H9 (cell line): Measurements from ENCODE around the gene CHD9NB. TPM values are rescaled to one million over a fixed set of nuclear protein-coding genes. Genes with fewer than 3 reads are reported as not detected.

ENCODE experiments used
- DNase-seq: peaks from one replicate; pipeline ENCODE4 v3.0.0-alpha.2; 2017
- H2AFZ ChIP-seq: one replicate; pipeline ENCODE4 v1.6.1; 2013; ENCODE audit warnings: mild to moderate bottlenecking, low read length, control low read depth, moderate library complexity
- H2AK5ac ChIP-seq: 2 replicates; pipeline ENCODE4 v1.6.1; 2013; ENCODE audit warnings: low read length, control low read depth, mixed read lengths; ENCODE audit not compliant: insufficient read length
- H2BK120ac ChIP-seq: one replicate; pipeline ENCODE4 v1.6.1; 2013; ENCODE audit warnings: low read depth, mild to moderate bottlenecking, low read length, control low read depth, inconsistent platforms; ENCODE audit not compliant: poor library complexity, severe bottlenecking
- H2BK12ac ChIP-seq: 2 replicates; pipeline ENCODE4 v1.6.1; 2013; ENCODE audit warnings: low read length, control low read depth, mixed read lengths, low read depth; ENCODE audit not compliant: insufficient read length
- H2BK15ac ChIP-seq: 2 replicates; pipeline ENCODE4 v1.6.1; 2013; ENCODE audit warnings: low read depth, low read length, control low read depth
- H2BK20ac ChIP-seq: one replicate; pipeline ENCODE4 v1.6.1; 2013; ENCODE audit warnings: low read depth, mild to moderate bottlenecking, low read length, control low read depth, inconsistent platforms; ENCODE audit not compliant: poor library complexity, severe bottlenecking
- H2BK5ac ChIP-seq: 2 replicates; pipeline ENCODE4 v1.6.1; 2013; ENCODE audit warnings: low read length, control low read depth, mixed read lengths; ENCODE audit not compliant: insufficient read length
- H3K14ac ChIP-seq: 2 replicates; pipeline ENCODE4 v1.6.1; 2013; ENCODE audit warnings: low read length, control low read depth; ENCODE audit not compliant: insufficient read depth
- H3K18ac ChIP-seq: 2 replicates; pipeline ENCODE4 v1.6.1; 2013; ENCODE audit warnings: low read depth, mild to moderate bottlenecking, mixed read lengths, low read length, control low read depth; ENCODE audit not compliant: insufficient read length
- H3K23ac ChIP-seq: 2 replicates; pipeline ENCODE4 v1.6.1; 2013; ENCODE audit warnings: low read length, control low read depth, mixed read lengths, low read depth; ENCODE audit not compliant: insufficient read length
- H3K23me2 ChIP-seq: 2 replicates; pipeline ENCODE4 v1.6.1; 2013; ENCODE audit warnings: low read depth, mild to moderate bottlenecking, mixed read lengths, low read length, control low read depth; ENCODE audit not compliant: insufficient read length, poor library complexity, severe bottlenecking
- H3K27ac ChIP-seq: 2 replicates; pipeline ENCODE4 v1.5.1; 2013; ENCODE audit warnings: low read length, control low read depth, mixed read lengths, low read depth; ENCODE audit not compliant: insufficient read length
- H3K27me3 ChIP-seq: 2 replicates; pipeline ENCODE4 v1.6.1; 2013; ENCODE audit warnings: low read length, control low read depth, inconsistent platforms; ENCODE audit not compliant: insufficient read depth
- H3K4ac ChIP-seq: 2 replicates; pipeline ENCODE4 v1.6.1; 2013; ENCODE audit warnings: low read depth, mild to moderate bottlenecking, control low read depth, inconsistent platforms, low read length, moderate library complexity
- H3K4me1 ChIP-seq: 2 replicates; pipeline ENCODE4 v1.6.1; 2013; ENCODE audit warnings: low read length, control low read depth, inconsistent platforms; ENCODE audit not compliant: insufficient read depth
- H3K4me2 ChIP-seq: 2 replicates; pipeline ENCODE4 v1.6.1; 2013; ENCODE audit warnings: low read length, control low read depth, mixed read lengths; ENCODE audit not compliant: insufficient read length, insufficient read depth
- H3K56ac ChIP-seq: 2 replicates; pipeline ENCODE4 v1.6.1; 2013; ENCODE audit warnings: low read depth, mild to moderate bottlenecking, mixed read lengths, low read length, control low read depth; ENCODE audit not compliant: insufficient read length
- H3K79me1 ChIP-seq: 2 replicates; pipeline ENCODE4 v1.6.1; 2013; ENCODE audit warnings: low read depth, mild to moderate bottlenecking, moderate library complexity, low read length, control low read depth, inconsistent platforms; ENCODE audit not compliant: insufficient read depth, poor library complexity, severe bottlenecking
- H3K79me2 ChIP-seq: 2 replicates; pipeline ENCODE4 v1.6.1; 2013; ENCODE audit warnings: low read length, control low read depth, inconsistent platforms; ENCODE audit not compliant: insufficient read depth
- H3K9ac ChIP-seq: 2 replicates; pipeline ENCODE4 v1.6.1; 2013; ENCODE audit warnings: low read length, control low read depth, mixed read lengths; ENCODE audit not compliant: insufficient read length; ENCODE audit errors: extremely low read depth
- H3K9me3 ChIP-seq: one replicate; pipeline ENCODE4 v1.6.1; 2013; ENCODE audit warnings: low read depth, low read length, inconsistent platforms; ENCODE audit not compliant: control insufficient read depth
- H3T11ph ChIP-seq: one replicate; pipeline ENCODE4 v1.6.1; 2013; ENCODE audit warnings: mild to moderate bottlenecking, low read length, control low read depth, inconsistent platforms
- H4K20me1 ChIP-seq: one replicate; pipeline ENCODE4 v1.6.1; 2013; ENCODE audit not compliant: control insufficient read depth, insufficient read length, insufficient read depth
- H4K5ac ChIP-seq: 2 replicates; pipeline ENCODE4 v1.6.1; 2013; ENCODE audit warnings: low read depth, mild to moderate bottlenecking, mixed read lengths, low read length, control low read depth; ENCODE audit not compliant: insufficient read length
- H4K8ac ChIP-seq: replicated peaks from 2 replicates; pipeline ENCODE4 v1.6.1; 2013; ENCODE audit warnings: low read length, control low read depth, mixed read lengths, low read depth; ENCODE audit not compliant: insufficient read length
- H4K91ac ChIP-seq: 2 replicates; pipeline ENCODE4 v1.6.1; 2013; ENCODE audit warnings: low read depth, mild to moderate bottlenecking, moderate library complexity, mixed read lengths, low read length, control low read depth; ENCODE audit not compliant: insufficient read length
- H3K27ac Mint-ChIP-seq, 3 experiments: 2 replicates in 2 of 3; 3 replicates in 1 of 3; pipeline ENCODE4 v1.8.0; 2020 to 2021; ENCODE audit warnings: mixed read lengths in 3 of 3, mild to moderate bottlenecking in 1 of 3, moderate library complexity in 1 of 3
- H3K27me3 Mint-ChIP-seq: 2 replicates; pipeline ENCODE4 v1.8.0; 2021; ENCODE audit warnings: low read depth, mild to moderate bottlenecking, moderate library complexity, mixed read lengths
- H3K36me3 Mint-ChIP-seq, 3 experiments: 2 replicates in 2 of 3; 3 replicates in 1 of 3; pipeline ENCODE4 v1.8.0; 2020 to 2021; ENCODE audit warnings: low read depth in 3 of 3, mixed read lengths in 3 of 3; ENCODE audit not compliant: insufficient read depth in 1 of 3
- H3K4me1 Mint-ChIP-seq, 2 experiments: 2 replicates each; pipeline ENCODE4 v1.8.0; 2020; ENCODE audit warnings: mixed read lengths in 2 of 2
- H3K4me3 Mint-ChIP-seq, 2 experiments: 2 replicates in 1 of 2; 3 replicates in 1 of 2; pipeline ENCODE4 v1.8.0; 2020 to 2021; ENCODE audit warnings: mild to moderate bottlenecking in 2 of 2, mixed read lengths in 2 of 2, moderate library complexity in 1 of 2
- H3K9me3 Mint-ChIP-seq, 2 experiments: 2 replicates in 1 of 2; 3 replicates in 1 of 2; pipeline ENCODE4 v1.8.0; 2020; ENCODE audit warnings: mild to moderate bottlenecking in 2 of 2, mixed read lengths in 2 of 2, moderate library complexity in 1 of 2
- WGBS: extraction: QIAGEN DNeasy Blood & Tissue Kit; methylation state at CpG from one replicate; pipeline ENCODE4 v1.1.7; 2013; ENCODE audit warnings: missing lambda C conversion rate, low lambda C conversion rate, mixed read lengths; ENCODE audit not compliant: insufficient read length; ENCODE audit errors: extremely low coverage; 5-methylcytosine and 5-hydroxymethylcytosine counted together
- total RNA-seq: library from RNA; stranded (reverse); gene quantifications from 2 replicates; pipeline ENCODE4 v1.2.1, GENCODE V29; 2021
- TF ChIP-seq, protein P1 (sequence below): fragments of 200-600 bp; sonication (generic); conservative IDR thresholded peaks from 3 replicates; pipeline ENCODE4 v1.8.0; 2021; ENCODE audit warnings: antibody characterized with exemption, mild to moderate bottlenecking

CHD9NB gene
- total RNA-seq, 1 experiment from 2014 or later, result 3.3 TPM

DNA sequence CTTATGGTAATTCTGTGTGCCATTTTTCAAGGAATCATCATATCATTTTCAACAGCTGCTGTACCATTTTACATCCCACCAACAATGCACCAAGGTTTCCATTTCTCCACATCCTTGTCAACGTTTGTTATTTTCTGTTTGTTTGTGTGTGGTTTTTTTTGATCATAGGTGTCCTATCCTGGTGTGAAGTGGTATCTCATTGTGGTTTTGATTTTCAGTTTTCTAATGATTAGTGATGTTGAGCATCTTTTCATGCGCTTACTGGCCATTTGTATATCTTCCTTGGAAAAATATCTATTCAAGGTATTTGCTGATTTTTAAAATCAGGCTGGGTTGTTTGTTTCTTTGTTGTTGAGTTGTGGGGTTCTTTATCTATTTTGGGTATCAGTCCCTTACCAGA, 17.1 kb upstream of the CHD9NB start:
- peaks cover 20 to 37% (median 25%) of the 10 kb centered on the region in 3 experiments for H3K36me3 Mint-ChIP-seq
- no peak overlapping the region for H2AFZ ChIP-seq
- H3T11ph ChIP-seq, result no peak overlapping the region
- H2BK5ac ChIP-seq, result no peak overlapping the region
- H3K23me2 ChIP-seq, result no peaks in the 10 kb centered on the region
- H2AK5ac ChIP-seq, result no peak overlapping the region
- H3K4me2 ChIP-seq, result no peak overlapping the region
- no peaks in the 10 kb centered on the region for H3K9me3 ChIP-seq
- no peak overlapping the region for H2BK15ac ChIP-seq
- no peaks in the 10 kb centered on the region for H3K4me1 ChIP-seq
- H4K20me1 ChIP-seq, result no peaks in the 10 kb centered on the region
- no peak overlapping the region for H3K56ac ChIP-seq
- no peaks in the 10 kb centered on the region for H3K27me3 Mint-ChIP-seq
- no peak for DNase-seq
- no peak overlapping the region for H3K4me3 Mint-ChIP-seq
- WGBS, result no CpG with 5 or more reads among the region's 2 CpGs
- H2BK12ac ChIP-seq, result no peak overlapping the region
- no peak overlapping the region for H3K14ac ChIP-seq
- H3K4me1 Mint-ChIP-seq, result peaks cover 22% of the 10 kb centered on the region in 2 experiments
- no peak overlapping the region for H3K23ac ChIP-seq
- TF ChIP-seq, protein P1, sequence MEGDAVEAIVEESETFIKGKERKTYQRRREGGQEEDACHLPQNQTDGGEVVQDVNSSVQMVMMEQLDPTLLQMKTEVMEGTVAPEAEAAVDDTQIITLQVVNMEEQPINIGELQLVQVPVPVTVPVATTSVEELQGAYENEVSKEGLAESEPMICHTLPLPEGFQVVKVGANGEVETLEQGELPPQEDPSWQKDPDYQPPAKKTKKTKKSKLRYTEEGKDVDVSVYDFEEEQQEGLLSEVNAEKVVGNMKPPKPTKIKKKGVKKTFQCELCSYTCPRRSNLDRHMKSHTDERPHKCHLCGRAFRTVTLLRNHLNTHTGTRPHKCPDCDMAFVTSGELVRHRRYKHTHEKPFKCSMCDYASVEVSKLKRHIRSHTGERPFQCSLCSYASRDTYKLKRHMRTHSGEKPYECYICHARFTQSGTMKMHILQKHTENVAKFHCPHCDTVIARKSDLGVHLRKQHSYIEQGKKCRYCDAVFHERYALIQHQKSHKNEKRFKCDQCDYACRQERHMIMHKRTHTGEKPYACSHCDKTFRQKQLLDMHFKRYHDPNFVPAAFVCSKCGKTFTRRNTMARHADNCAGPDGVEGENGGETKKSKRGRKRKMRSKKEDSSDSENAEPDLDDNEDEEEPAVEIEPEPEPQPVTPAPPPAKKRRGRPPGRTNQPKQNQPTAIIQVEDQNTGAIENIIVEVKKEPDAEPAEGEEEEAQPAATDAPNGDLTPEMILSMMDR, result no peak
- no peak overlapping the region for H3K18ac ChIP-seq
- 0 out of 7 replicates have a peak overlapping the region, but pooled peaks of 1 of the 3 experiments have one; percentile 8 for H3K27ac Mint-ChIP-seq
- H3K79me1 ChIP-seq, result no peaks in the 10 kb centered on the region
- H2BK120ac ChIP-seq, result no peak overlapping the region
- no peak overlapping the region for H3K4ac ChIP-seq
- no peaks in the 10 kb centered on the region; the same call in 1 of the 2 replicates for H3K79me2 ChIP-seq
- H3K9ac ChIP-seq, result no peak overlapping the region
- H3K27me3 ChIP-seq, result no peaks in the 10 kb centered on the region
- H3K27ac ChIP-seq, result no peak overlapping the region
- H4K91ac ChIP-seq, result no peak overlapping the region
- peaks cover 18 to 21% of the 10 kb centered on the region in 2 experiments for H3K9me3 Mint-ChIP-seq
- H4K5ac ChIP-seq, result no peak overlapping the region
- no peak overlapping the region for H2BK20ac ChIP-seq
- no peak overlapping the region for H4K8ac ChIP-seq
